WTC11 (cell line): ENCODE data around the gene CAPN1. TPM values are rescaled to one million over a fixed set of nuclear protein-coding genes. Genes with fewer than 3 reads are reported as not detected.

ENCODE experiments used
- ATAC-seq: fragments of 200-7000 bp; cut with Tn5 transposase; 2 replicates; pipeline ENCODE4 v1.10.0; 2021; ENCODE audit warnings: mild to moderate bottlenecking, moderate library complexity
- CTCF ChIA-PET: fragments of 300-600 bp; sonication (Branson Sonifier 250); formaldehyde crosslinking; loops from one replicate; lab custom pipeline; 2021; ENCODE audit warnings: antibody characterized with exemption; lab: Charles Lee
- POLR2A ChIA-PET: fragments of 350-600 bp; sonication (Branson Sonifier 250); formaldehyde crosslinking; loops from one replicate; lab custom pipeline; 2021; ENCODE audit warnings: antibody characterized with exemption; lab: Charles Lee
- DNase-seq: peaks from one replicate; pipeline ENCODE4 v3.0.0; 2021; ENCODE audit warnings: low spot score
- H3K27ac Mint-ChIP-seq: 2 replicates; pipeline ENCODE4 v1.8.0; 2021; ENCODE audit warnings: mixed read lengths
- H3K27me3 Mint-ChIP-seq: 2 replicates; pipeline ENCODE4 v1.8.0; 2021; ENCODE audit warnings: low read depth, mild to moderate bottlenecking, moderate library complexity, mixed read lengths
- H3K36me3 Mint-ChIP-seq: 2 replicates; pipeline ENCODE4 v1.8.0; 2021; ENCODE audit warnings: mixed read lengths
- H3K4me1 Mint-ChIP-seq: 2 replicates; pipeline ENCODE4 v1.8.0; 2022; ENCODE audit warnings: mixed read lengths
- H3K4me3 Mint-ChIP-seq: 2 replicates; pipeline ENCODE4 v1.8.0; 2021; ENCODE audit warnings: mild to moderate bottlenecking, moderate library complexity, mixed read lengths
- H3K9me3 Mint-ChIP-seq: 2 replicates; pipeline ENCODE4 v1.8.0; 2021; ENCODE audit warnings: mixed read lengths
- NR1H2 ChIP-seq: sonication (generic); formaldehyde crosslinking; IDR thresholded peaks from 2 replicates; pipeline ENCODE4 v1.9.0; 2021; ENCODE audit warnings: mild to moderate bottlenecking, moderate library complexity, missing genetic modification reagents
- RELA ChIP-seq: sonication (generic); formaldehyde crosslinking; IDR thresholded peaks from 2 replicates; pipeline ENCODE4 v1.8.1; 2022; ENCODE audit warnings: missing genetic modification reagents, mild to moderate bottlenecking, borderline replicate concordance
- SMAD3 ChIP-seq: sonication (generic); formaldehyde crosslinking; IDR thresholded peaks from 2 replicates; pipeline ENCODE4 v1.8.0; 2022; ENCODE audit warnings: missing genetic modification reagents, mild to moderate bottlenecking, borderline replicate concordance
- SOX15 ChIP-seq: fragments of 250-450 bp; sonication (Bioruptor Pico); IDR thresholded peaks from 2 replicates; pipeline ENCODE4 v1.9.0; 2021; ENCODE audit warnings: mild to moderate bottlenecking
- ZNF232 ChIP-seq: sonication (generic); formaldehyde crosslinking; IDR thresholded peaks from 2 replicates; pipeline ENCODE4 v1.8.0; 2022; ENCODE audit warnings: mild to moderate bottlenecking, missing genetic modification reagents
- ZNF263 ChIP-seq: sonication (generic); formaldehyde crosslinking; IDR thresholded peaks from 2 replicates; pipeline ENCODE4 v1.8.1; 2022; ENCODE audit warnings: low read depth, mild to moderate bottlenecking, moderate library complexity, missing genetic modification reagents
- total RNA-seq: library from RNA; stranded (reverse); gene quantifications from 3 replicates; pipeline ENCODE4 v1.2.3, GENCODE V29; 2021
- TF ChIP-seq, protein P1 (sequence below): fragments of 250-450 bp; sonication (Bioruptor Pico); IDR thresholded peaks from 2 replicates; pipeline ENCODE4 v1.9.0; 2021; ENCODE audit warnings: mild to moderate bottlenecking
- TF ChIP-seq, protein P2 (sequence below): sonication (generic); formaldehyde crosslinking; IDR thresholded peaks from 2 replicates; pipeline ENCODE4 v1.8.0; 2023; ENCODE audit warnings: mild to moderate bottlenecking, missing genetic modification reagents
- TF ChIP-seq, protein P3 (sequence below): sonication (generic); formaldehyde crosslinking; IDR thresholded peaks from 2 replicates; pipeline ENCODE4 v1.8.1; 2022; ENCODE audit warnings: mild to moderate bottlenecking, missing genetic modification reagents, moderate library complexity, borderline replicate concordance
- TF ChIP-seq, protein P4 (sequence below): fragments of 200-600 bp; IDR thresholded peaks from 2 replicates; pipeline ENCODE4 v1.8.0; 2022; ENCODE audit warnings: antibody characterized with exemption
- TF ChIP-seq, protein P5 (sequence below): fragments of 250-450 bp; sonication (Bioruptor Pico); IDR thresholded peaks from 2 replicates; pipeline ENCODE4 v1.8.0; 2021; ENCODE audit warnings: mild to moderate bottlenecking
- TF ChIP-seq, protein P6 (sequence below): sonication (generic); formaldehyde crosslinking; IDR thresholded peaks from 2 replicates; pipeline ENCODE4 v1.8.0; 2022; ENCODE audit warnings: mild to moderate bottlenecking, missing genetic modification reagents
- TF ChIP-seq, protein P7 (sequence below): fragments of 250-450 bp; sonication (Bioruptor Pico); IDR thresholded peaks from 2 replicates; pipeline ENCODE4 v1.9.0; 2021; ENCODE audit warnings: mild to moderate bottlenecking

The CAPN1 gene
- total RNA-seq, 1 experiment from 2014 or later: 257 TPM

DNA sequence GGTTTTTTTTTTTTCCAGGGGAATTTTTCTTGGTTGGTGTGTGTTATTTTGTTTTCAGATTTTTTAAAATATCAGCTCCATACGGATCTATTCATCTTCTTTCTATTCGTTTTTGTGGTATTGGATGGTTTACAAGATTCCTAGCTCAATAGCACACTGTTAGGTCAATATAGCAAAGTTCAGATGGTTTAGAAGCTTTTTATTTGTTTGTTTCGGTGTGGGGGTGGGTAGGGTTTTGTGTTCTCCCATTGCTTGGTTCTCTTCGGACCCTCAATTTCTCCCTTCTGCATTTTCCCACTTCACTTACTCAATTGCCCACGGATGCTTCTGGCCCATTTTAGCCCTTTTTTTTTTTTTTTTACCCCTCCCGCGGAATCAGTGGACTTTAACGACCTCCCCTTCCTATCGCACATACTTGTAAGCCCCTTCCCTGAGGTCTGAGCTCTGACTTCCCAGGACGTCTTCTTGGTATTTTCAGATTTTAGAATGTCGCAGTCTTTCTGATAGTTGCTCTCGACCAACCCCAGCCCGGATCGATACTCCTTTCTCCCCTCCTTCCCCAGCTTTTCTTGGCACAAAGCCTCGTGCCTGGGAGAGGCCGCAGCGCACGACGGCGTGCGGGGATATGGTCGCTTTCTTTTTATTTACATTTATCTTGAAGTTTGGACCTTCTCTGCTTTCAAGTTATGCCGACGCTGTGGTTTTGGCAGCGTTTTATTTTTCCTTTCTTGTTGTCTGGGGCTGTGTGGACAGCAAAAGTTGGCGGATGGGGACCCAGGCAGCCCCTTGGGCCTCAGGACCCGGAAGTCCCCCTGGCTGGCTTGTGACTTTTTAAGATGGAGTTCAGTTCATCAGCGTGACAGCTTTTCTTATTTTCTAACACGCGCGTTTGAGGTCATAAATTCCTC lies 16.1 kb upstream of the CAPN1 start (continued):
- TF ChIP-seq, protein P1, sequence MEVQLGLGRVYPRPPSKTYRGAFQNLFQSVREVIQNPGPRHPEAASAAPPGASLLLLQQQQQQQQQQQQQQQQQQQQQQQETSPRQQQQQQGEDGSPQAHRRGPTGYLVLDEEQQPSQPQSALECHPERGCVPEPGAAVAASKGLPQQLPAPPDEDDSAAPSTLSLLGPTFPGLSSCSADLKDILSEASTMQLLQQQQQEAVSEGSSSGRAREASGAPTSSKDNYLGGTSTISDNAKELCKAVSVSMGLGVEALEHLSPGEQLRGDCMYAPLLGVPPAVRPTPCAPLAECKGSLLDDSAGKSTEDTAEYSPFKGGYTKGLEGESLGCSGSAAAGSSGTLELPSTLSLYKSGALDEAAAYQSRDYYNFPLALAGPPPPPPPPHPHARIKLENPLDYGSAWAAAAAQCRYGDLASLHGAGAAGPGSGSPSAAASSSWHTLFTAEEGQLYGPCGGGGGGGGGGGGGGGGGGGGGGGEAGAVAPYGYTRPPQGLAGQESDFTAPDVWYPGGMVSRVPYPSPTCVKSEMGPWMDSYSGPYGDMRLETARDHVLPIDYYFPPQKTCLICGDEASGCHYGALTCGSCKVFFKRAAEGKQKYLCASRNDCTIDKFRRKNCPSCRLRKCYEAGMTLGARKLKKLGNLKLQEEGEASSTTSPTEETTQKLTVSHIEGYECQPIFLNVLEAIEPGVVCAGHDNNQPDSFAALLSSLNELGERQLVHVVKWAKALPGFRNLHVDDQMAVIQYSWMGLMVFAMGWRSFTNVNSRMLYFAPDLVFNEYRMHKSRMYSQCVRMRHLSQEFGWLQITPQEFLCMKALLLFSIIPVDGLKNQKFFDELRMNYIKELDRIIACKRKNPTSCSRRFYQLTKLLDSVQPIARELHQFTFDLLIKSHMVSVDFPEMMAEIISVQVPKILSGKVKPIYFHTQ (CRISPR knock-in tag): no peak

DNA sequence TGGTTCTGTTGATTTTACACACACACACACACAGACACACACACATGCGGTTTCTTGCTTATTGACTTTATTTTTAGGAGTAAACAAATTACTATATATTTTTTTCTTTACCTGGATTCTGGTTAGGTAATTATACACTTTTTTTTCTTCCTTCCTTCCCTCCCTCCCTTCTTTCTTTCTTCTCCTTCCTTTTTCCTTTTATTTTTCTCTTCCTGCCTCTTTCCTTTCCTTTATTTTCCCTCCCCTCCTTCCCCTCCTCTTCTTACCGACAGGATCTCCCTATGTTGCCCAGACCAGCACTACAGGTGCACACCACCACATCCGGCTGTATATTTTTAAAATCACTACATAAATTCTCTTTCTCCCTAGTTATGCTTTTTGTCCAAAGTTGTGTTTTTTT lies 14.8 kb upstream of the CAPN1 start:
- H3K27me3 Mint-ChIP-seq: no peaks in the 10 kb centered on the region
- no peak for ATAC-seq

DNA sequence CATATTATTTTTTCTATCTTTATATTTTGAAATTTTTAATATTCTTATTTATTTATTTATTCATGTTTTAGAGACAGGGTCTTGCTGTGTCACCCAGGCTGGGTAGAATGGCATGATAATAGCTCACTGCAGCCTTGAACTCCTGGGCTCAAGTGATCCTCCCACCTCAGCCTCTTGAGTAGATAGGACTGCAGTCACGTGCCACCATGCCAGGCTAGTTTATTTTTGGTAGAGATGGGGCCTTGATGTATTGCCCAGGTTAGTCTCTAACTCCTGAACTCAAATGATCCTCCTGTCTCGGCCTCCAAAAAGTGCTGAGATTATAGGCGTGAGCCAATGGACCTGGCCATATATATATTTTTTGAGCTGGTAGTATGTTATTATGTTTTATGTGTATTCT lies 14.1 kb upstream of the CAPN1 start:
- DNase-seq: no peak
- Mint-ChIP-seq H3K4me1 (peaks cover 14% of the 10 kb centered on the region), H3K4me3 (no peak overlapping the region), H3K27ac (no peak overlapping the region), H3K27me3 (no peaks in the 10 kb centered on the region), H3K36me3 (no peaks in the 10 kb centered on the region), H3K9me3 (no peaks in the 10 kb centered on the region)
- CTCF ChIA-PET: no interaction called here
- POLR2A ChIA-PET: interaction anchor here (0.7 kb wide), 2 partner anchors 13 to 388 kb away, joined by 3 read pairs; no protein-coding TSS in a partner anchor
- ATAC-seq: no peak
- TF ChIP-seq, protein P2, sequence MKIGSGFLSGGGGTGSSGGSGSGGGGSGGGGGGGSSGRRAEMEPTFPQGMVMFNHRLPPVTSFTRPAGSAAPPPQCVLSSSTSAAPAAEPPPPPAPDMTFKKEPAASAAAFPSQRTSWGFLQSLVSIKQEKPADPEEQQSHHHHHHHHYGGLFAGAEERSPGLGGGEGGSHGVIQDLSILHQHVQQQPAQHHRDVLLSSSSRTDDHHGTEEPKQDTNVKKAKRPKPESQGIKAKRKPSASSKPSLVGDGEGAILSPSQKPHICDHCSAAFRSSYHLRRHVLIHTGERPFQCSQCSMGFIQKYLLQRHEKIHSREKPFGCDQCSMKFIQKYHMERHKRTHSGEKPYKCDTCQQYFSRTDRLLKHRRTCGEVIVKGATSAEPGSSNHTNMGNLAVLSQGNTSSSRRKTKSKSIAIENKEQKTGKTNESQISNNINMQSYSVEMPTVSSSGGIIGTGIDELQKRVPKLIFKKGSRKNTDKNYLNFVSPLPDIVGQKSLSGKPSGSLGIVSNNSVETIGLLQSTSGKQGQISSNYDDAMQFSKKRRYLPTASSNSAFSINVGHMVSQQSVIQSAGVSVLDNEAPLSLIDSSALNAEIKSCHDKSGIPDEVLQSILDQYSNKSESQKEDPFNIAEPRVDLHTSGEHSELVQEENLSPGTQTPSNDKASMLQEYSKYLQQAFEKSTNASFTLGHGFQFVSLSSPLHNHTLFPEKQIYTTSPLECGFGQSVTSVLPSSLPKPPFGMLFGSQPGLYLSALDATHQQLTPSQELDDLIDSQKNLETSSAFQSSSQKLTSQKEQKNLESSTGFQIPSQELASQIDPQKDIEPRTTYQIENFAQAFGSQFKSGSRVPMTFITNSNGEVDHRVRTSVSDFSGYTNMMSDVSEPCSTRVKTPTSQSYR: no peak
- TF ChIP-seq, protein P3, sequence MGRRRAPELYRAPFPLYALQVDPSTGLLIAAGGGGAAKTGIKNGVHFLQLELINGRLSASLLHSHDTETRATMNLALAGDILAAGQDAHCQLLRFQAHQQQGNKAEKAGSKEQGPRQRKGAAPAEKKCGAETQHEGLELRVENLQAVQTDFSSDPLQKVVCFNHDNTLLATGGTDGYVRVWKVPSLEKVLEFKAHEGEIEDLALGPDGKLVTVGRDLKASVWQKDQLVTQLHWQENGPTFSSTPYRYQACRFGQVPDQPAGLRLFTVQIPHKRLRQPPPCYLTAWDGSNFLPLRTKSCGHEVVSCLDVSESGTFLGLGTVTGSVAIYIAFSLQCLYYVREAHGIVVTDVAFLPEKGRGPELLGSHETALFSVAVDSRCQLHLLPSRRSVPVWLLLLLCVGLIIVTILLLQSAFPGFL (CRISPR knock-in tag): no peak
- TF ChIP-seq ZNF232 (no peak), ZNF263 (no peak), SMAD3 (CRISPR knock-in tag) (no peak)
- TF ChIP-seq, protein P4, sequence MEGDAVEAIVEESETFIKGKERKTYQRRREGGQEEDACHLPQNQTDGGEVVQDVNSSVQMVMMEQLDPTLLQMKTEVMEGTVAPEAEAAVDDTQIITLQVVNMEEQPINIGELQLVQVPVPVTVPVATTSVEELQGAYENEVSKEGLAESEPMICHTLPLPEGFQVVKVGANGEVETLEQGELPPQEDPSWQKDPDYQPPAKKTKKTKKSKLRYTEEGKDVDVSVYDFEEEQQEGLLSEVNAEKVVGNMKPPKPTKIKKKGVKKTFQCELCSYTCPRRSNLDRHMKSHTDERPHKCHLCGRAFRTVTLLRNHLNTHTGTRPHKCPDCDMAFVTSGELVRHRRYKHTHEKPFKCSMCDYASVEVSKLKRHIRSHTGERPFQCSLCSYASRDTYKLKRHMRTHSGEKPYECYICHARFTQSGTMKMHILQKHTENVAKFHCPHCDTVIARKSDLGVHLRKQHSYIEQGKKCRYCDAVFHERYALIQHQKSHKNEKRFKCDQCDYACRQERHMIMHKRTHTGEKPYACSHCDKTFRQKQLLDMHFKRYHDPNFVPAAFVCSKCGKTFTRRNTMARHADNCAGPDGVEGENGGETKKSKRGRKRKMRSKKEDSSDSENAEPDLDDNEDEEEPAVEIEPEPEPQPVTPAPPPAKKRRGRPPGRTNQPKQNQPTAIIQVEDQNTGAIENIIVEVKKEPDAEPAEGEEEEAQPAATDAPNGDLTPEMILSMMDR: no peak
- TF ChIP-seq, protein P5, sequence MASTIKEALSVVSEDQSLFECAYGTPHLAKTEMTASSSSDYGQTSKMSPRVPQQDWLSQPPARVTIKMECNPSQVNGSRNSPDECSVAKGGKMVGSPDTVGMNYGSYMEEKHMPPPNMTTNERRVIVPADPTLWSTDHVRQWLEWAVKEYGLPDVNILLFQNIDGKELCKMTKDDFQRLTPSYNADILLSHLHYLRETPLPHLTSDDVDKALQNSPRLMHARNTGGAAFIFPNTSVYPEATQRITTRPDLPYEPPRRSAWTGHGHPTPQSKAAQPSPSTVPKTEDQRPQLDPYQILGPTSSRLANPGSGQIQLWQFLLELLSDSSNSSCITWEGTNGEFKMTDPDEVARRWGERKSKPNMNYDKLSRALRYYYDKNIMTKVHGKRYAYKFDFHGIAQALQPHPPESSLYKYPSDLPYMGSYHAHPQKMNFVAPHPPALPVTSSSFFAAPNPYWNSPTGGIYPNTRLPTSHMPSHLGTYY: no peak
- TF ChIP-seq, protein P6, sequence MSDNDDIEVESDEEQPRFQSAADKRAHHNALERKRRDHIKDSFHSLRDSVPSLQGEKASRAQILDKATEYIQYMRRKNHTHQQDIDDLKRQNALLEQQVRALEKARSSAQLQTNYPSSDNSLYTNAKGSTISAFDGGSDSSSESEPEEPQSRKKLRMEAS (CRISPR knock-in tag): no peak

More for the DNA sequence above, 14.8 kb upstream of the CAPN1 start:
- H3K36me3 Mint-ChIP-seq: no peaks in the 10 kb centered on the region
- ChIA-PET CTCF (no interaction called here), POLR2A (interaction anchor here (0.7 kb wide), 1 partner anchor 14 kb away, joined by 3 read pairs; no protein-coding TSS in a partner anchor)
- no peak overlapping the region for H3K27ac Mint-ChIP-seq
- TF ChIP-seq, protein P4: no peak
- TF ChIP-seq, protein P7, sequence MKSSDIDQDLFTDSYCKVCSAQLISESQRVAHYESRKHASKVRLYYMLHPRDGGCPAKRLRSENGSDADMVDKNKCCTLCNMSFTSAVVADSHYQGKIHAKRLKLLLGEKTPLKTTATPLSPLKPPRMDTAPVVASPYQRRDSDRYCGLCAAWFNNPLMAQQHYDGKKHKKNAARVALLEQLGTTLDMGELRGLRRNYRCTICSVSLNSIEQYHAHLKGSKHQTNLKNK (CRISPR knock-in tag): no peak
- no peak for TF ChIP-seq SOX15 (CRISPR knock-in tag)
- TF ChIP-seq RELA (CRISPR knock-in tag): no peak
- TF ChIP-seq NR1H2: no peak
- H3K4me1 Mint-ChIP-seq: peaks cover 14% of the 10 kb centered on the region
- H3K9me3 Mint-ChIP-seq: no peaks in the 10 kb centered on the region
- no peak for DNase-seq
- no peak overlapping the region for H3K4me3 Mint-ChIP-seq
